Urothelium cell line (cell line): ENCODE measurements around the gene ZSWIM1.
A peak's percentile ranks its signal among the peaks of the same experiment; 100 is the strongest.

Experiments used
- DNase-seq: peaks from one replicate; pipeline ENCODE4 v3.0.0; 2011; ENCODE audit warnings: low spot score, mixed read lengths
- FAIRE-seq: peaks from 2 replicates; lab custom pipeline; 2011; peaks lifted over from hg19 to GRCh38; lab: Jason Lieb, UNC

Gene ZSWIM1

GRCh38 chr20:45907219-45907948 is 26.4 kb downstream of the ZSWIM1 start:
- FAIRE-seq (no peak), DNase-seq (no peak)

DNA sequence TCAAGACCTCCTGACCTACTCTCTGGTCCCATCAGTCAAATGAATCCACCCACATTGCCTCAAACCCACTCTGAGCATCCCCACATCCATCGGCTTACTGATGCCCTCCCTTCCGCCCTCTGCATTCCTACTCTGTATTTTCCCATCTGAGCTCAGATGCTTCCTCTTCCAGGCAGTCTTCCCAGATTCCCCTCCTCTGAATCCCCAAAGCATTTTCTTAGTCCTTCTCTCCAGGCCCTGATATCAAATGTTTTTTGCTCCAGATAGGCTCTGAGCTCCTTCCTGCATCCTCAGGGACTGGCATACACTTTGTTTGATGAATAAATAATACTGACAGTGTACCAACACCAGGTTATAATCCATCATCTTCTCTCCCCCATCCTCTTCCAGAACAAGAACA is 27.1 kb downstream of the ZSWIM1 start:
- DNase-seq (no peak), FAIRE-seq (no peak)

DNA sequence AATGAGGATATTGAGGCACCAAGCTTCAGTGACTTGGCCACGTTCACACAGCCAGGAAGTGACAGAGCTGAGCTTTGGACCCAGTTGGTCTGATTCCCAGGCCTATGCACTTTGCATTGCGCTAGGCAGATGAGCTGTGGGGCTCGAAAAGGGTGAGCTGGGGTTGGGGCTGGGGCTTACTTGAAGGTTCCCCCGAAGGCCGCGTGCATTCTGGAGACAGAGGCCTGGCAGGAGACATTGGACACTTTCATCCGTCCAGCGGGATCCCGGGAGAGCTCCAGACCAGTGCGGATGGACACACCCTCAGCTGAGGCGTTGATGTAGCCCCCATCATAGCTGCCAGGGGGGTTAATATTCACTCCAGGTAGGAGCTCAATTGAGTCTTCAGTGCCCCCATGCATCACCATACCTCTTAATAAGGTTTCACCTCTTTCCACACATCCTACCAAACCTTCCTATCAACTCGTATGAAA is 28.3 kb downstream of the ZSWIM1 start:
- no peak for FAIRE-seq

GRCh38 chr20:45909817-45910669 is 29.0 kb downstream of the ZSWIM1 start:
- FAIRE-seq: no peak

More for the DNA sequence above, 28.3 kb downstream of the ZSWIM1 start:
- DNase-seq: no peak

GRCh38 chr20:45910670-45911485 is 29.9 kb downstream of the ZSWIM1 start:
- peak; percentile 58 for DNase-seq
- FAIRE-seq: no peak

More at GRCh38 chr20:45909817-45910669, 29.0 kb downstream of the ZSWIM1 start:
- no peak for DNase-seq

DNA sequence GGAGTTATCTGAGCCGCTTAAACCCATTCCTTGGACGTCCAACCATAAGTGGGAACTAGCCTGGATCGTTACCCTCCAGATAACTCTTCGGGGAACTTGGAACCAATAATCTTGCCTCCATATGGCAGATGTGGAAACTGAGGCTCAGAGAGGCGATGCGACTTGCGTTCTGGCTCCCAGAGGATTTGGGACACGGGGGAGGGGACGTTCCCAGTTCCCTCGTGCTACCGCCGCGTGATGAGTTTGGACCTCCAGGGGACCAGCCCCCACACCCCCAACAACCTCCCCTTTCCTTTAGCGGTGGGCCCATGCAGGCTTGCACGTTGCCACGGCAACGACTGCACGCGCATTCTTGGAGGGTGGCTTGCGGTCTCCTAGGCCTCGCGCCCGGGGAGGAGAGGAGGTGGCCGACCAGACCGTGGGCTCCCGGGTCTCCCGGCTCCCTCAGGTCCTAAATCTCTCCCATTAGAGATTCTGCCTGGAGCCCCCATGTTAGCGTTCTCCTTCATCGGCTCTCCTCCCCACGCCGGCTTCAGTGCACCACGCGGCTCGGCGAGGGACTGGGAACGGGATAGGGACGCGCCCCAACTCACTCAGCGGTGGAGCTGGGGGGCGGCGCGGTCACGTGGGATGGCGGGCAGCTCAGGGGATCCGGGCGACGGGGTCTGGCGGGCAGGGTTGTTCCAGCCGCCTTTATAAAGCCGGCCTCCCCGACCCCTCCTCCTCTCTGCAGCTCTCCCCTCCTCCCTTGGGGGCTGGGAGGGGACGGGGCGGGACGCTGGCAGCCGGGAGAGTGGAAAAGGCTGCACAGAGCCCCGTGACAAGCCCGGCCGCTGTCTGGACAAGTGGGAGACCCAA is 30.7 kb downstream of the ZSWIM1 start, which contains the start of gene PLTP:
TSS of gene PLTP (minus strand) at position 670 of the 858 bp plus-strand sequence. CDS start 703 bp downstream, outside the sequence.
- no peak for FAIRE-seq
- no peak for DNase-seq

GRCh38 chr20:45912344-45912682 is 31.3 kb downstream of the ZSWIM1 start:
- FAIRE-seq: no peak
- no peak for DNase-seq

DNA sequence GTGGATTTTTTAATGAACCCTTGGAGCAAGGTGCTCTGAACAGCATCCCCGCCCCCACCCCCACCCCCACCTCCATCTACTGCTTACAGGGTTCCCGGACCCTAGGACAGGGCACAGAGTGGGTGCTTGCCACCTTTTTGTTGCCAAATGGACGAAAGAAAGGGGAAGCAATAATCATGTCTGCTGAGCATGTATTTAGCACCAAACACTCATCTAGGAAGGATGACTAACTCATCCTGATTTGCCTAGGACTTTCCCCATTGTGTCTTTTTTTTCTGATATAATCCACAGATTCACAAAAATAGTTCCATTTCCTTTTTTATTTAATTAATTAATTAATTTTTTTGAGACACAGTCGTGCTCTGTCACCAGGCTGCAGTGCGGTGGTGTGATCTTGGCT is 32.1 kb downstream of the ZSWIM1 start:
- FAIRE-seq: no peak

GRCh38 chr20:45917790-45918141 is 36.7 kb downstream of the ZSWIM1 start:
- FAIRE-seq (no peak), DNase-seq (no peak)

More for the DNA sequence above, 32.1 kb downstream of the ZSWIM1 start:
- no peak for DNase-seq

- FAIRE-seq: no peak
- DNase-seq: no peak
Observed at GRCh38 chr20:45918182-45918737, 37.2 kb downstream of the ZSWIM1 start.

DNA sequence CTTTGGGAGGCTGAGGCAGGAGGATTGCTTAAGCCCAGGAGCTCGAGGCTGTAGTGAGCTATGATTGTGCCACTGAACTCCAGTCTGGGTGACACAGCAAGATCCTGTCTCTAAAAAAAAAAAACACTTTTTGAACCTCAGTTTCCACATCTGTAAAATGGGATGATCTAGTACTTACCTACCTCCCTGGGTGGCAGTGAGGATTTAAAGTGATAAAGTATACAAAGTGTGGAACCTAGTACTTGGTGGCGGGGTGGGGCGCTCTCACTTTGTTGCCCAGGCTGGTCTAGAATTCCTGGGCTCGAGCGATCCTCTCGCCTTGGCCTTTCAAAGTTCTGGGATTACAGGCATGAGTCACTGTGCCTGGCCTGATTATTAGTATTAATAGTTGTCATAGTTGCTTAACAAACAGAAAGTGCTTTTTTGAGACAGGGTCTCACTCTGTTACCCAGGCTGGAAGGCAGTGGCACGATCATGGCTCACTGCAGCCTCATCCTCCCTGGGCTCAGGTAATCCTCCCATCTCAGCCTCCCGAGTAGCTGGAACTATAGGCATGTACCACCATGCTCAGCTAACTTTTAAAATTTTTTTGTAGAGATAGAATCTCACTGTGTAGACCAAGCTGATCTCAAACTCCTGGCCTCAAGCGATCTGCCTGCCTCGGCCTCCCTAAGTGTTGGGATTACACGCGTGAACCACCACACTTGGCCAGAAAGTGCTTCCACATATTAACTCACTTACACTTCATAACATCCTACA is 37.9 kb downstream of the ZSWIM1 start:
- DNase-seq (no peak), FAIRE-seq (no peak)

DNA sequence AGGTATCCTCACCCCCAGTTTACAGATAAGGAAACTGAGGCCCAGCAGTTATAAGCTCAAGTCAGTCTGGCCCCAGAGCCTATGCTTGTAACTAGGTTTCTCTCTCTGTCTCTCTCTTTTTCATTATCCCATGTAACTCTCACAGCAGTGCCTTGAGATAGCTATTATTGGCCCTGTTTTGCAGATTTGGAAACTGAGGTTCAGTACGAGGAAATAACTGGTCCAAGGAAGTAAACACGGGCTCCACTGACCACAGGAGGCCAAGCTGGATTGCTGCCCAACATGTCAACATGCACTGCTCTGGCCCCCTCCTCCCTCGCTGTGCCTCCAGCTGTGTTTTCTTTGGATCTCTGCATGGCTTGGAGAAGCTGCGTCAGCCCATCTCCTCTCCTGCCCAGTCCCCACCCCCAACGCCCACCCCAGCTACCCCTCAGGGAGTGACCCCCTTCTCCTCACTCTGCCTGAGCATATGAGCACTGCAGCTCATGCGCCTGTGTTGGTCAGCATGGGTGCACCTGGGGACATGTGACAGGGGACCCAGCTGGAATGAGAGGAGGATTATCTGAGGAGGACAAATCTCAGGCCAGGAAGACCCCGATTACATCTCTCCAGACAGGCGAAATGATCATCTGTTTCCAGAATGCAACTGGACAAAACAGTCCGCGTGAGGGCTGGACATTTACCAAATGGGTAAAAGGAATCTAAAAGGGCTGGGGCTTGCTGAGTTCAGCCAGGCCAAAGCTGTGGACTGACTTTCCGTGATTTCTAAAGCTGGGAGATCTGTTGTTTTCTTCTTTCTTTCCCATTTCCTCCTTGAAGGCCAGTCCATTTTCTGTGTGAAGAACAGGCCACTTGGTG is 38.7 kb downstream of the ZSWIM1 start:
- no peak for DNase-seq
- no peak for FAIRE-seq

DNA sequence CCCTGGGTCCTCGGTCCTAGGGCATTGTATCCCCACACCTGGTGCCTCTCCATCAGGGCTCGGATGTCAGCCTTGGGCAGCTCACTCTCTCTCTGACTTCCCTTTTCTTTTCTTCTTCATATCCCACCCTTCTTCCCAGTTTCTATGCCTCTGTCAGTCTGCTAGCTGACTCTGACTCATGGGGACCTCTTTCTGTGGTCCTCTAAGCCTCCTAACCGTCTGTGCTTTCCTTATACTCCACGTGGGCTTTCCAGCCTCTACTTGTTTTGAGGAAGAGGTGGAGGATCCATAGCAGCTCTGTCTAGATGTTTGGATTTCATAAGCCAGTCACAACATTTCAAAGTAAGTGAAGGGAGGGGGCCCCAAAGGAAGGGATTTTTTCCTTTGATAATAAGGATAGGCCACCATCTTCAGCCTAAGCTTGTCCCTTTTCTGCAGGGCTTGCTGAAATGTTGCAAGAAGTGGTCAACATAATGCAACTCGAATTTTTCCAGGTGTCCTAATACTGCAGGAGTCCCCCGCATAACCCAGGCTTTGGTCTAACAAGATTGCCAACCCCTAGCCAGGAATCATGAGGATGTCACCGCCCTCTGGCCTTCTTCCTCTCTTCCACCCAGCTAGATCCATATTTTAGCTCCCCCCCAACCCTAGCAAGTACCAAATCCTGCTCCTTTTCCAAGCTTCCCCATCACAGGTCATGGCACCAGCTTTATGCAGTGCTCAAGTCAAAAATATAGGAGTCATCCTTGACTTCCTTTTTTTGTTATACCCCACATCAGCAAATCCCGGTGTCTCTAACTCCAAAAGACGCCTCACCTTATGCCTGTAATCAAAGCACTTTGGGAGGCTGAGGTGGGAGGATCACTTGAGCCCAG is 39.7 kb downstream of the ZSWIM1 start:
- no peak for DNase-seq
- no peak for FAIRE-seq

GRCh38 chr20:45921337-45922189 is 40.5 kb downstream of the ZSWIM1 start:
- FAIRE-seq: no peak
- DNase-seq: no peak

- no peak for FAIRE-seq
Observed at GRCh38 chr20:45924391-45925261, 43.6 kb downstream of the ZSWIM1 start.

More at GRCh38 chr20:45924391-45925261, 43.6 kb downstream of the ZSWIM1 start:
- DNase-seq: no peak
